Measurements from ENCODE around the gene NME3. TPM values are rescaled to one million over a fixed set of nuclear protein-coding genes. Genes with fewer than 3 reads are reported as not detected.

Gene NME3
- total and polyA plus RNA-seq, 10 of the 15 experiments (the other 5 are each of a cell fraction or from before 2014, with no cell fraction given): 0.61 to 55.5 (median 26.5) TPM

DNA sequence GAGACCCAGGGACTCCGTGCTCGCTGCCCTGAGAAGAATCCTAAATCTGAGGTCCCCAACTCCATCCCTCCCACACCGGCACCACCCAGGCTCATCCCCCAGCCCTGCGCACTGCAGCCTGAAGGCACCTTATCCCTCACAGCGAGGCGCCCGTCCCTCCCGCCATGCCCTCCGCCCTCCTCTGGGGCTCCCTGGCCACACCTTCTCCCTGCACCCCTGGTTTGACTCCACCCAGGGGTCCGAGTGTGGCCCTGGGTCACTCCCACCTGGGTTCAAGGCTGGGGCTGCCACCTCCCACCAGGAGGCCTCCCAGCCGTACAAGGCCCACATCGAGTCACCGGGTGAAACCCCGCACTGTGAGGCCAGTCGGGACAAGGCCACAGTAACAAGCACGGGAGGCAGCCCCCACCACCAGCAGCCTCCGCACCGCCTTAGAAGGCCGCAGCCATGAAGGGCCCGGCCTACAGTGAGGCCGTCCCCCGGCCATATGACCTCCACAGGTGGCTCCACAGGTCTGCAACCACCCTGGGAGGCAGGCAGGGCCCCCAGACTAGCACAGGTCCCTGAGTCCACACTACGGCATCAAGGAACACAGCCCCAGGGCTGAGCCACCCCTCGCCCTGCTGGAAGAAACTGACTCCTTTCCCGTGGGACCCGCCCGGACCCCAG is 47.0 kb upstream of the NME3 start:
- H4K20me1 ChIP-seq (ENCODE audit: control insufficient read depth, insufficient read depth): no peaks in the 10 kb centered on the region
- ChIA-PET CTCF (no interaction called here), RAD21 (ENCODE audit: unreplicated experiment) (no interaction called here), POLR2A (no interaction called here), SMC1A (ENCODE audit: uncharacterized antibody, unreplicated experiment) (no interaction called here)
- in situ Hi-C loops (cut with MboI) (no loop called here), intact Hi-C loops (cut with micrococcal nuclease; ENCODE audit: unreplicated experiment) (no loop called here)
- no peaks in the 10 kb centered on the region; a peak in 2 of 4 replicates for H3K36me3 ChIP-seq (ENCODE audit: control insufficient read depth in 2 of 2, insufficient read depth in 2 of 2, low read length in 1 of 2)
- no peak for DNase-seq (ENCODE audit: low read depth, low spot score)
- no peak overlapping the region for H3K9ac ChIP-seq (ENCODE audit: control insufficient read depth, insufficient read depth, low read length)
- H3K9me3 ChIP-seq (replicated peaks; ENCODE audit: control insufficient read depth, insufficient read depth, low read length): no peaks in the 10 kb centered on the region
- H2AFZ ChIP-seq (ENCODE audit: control insufficient read depth, low read depth, low read length): no peak overlapping the region
- H3K4me2 ChIP-seq (ENCODE audit: control insufficient read depth, insufficient read depth): no peak overlapping the region
- no peak overlapping the region for H3K4me3 ChIP-seq
- FAIRE-seq: no peak
- no TSS peak for BruUV-seq (replicated peaks)
- H3K4me1 ChIP-seq (ENCODE audit: control insufficient read depth, insufficient read depth, low read length): no peaks in the 10 kb centered on the region
- 92% methylated on average over 27 of the region's 27 CpGs for WGBS (ENCODE audit: insufficient coverage, insufficient replicate concordance, low lambda C conversion rate, missing lambda C conversion rate)
- no peak overlapping the region for H3K27ac ChIP-seq (ENCODE audit: control insufficient read depth, insufficient read depth)
- TF ChIP-seq FOXK2 (IDR thresholded peaks at IDR 0.05) (no peak), POLR2A (IDR thresholded peaks at IDR 0.05; ENCODE audit: low read depth, low read length) (peak; percentile 23; the same call in 1 of the 2 replicates)
- TF ChIP-seq, protein P1, sequence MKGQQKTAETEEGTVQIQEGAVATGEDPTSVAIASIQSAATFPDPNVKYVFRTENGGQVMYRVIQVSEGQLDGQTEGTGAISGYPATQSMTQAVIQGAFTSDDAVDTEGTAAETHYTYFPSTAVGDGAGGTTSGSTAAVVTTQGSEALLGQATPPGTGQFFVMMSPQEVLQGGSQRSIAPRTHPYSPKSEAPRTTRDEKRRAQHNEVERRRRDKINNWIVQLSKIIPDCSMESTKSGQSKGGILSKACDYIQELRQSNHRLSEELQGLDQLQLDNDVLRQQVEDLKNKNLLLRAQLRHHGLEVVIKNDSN (IDR thresholded peaks at IDR 0.05; ENCODE audit: borderline replicate concordance, extremely low read length, insufficient read depth, low read depth, low read length): no peak
- no peaks in the 10 kb centered on the region for H3K79me2 ChIP-seq (ENCODE audit: control insufficient read depth, insufficient read depth, low read length)
- no peak for ATAC-seq
- H3K27me3 ChIP-seq (replicated peaks in 1 of 2; ENCODE audit: control insufficient read depth in 2 of 2, insufficient read depth in 2 of 2, low read length in 1 of 2): no peaks in the 10 kb centered on the region

DNA sequence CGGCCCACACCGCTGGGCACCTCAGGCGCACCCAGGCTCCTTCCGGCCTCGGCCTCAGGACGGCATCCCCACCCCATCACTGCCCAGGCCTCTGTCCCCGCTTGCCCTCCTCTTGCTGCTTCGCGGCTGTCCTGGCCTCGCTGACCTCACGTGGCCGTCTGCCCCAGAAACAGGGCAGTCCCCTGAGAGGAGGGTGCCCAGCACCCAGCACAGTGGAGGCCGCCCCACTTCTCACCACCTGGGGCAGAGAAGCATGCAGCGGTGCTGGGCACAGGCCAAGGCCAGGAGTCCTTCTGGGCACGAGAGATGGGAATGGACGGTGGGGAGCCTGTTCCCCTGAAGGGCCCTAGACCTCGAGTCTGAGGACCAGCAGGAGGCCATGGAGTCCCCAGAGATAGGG is 46.4 kb upstream of the NME3 start:
- BruUV-seq (replicated peaks): no TSS peak
- H3K27ac ChIP-seq (ENCODE audit: control insufficient read depth, insufficient read depth): no peak overlapping the region
- in situ Hi-C loops (cut with MboI) (no loop called here), intact Hi-C loops (cut with micrococcal nuclease; ENCODE audit: unreplicated experiment) (no loop called here)
- H3K9ac ChIP-seq (ENCODE audit: control insufficient read depth, insufficient read depth, low read length): no peak overlapping the region
- ATAC-seq: no peak
- H3K9me3 ChIP-seq (replicated peaks; ENCODE audit: control insufficient read depth, insufficient read depth, low read length): no peaks in the 10 kb centered on the region
- no peaks in the 10 kb centered on the region; a peak in 2 of 4 replicates for H3K36me3 ChIP-seq (ENCODE audit: control insufficient read depth in 2 of 2, insufficient read depth in 2 of 2, low read length in 1 of 2)
- H2AFZ ChIP-seq (ENCODE audit: control insufficient read depth, low read depth, low read length): no peak overlapping the region
- no peak for DNase-seq (ENCODE audit: low read depth, low spot score)
- H3K4me1 ChIP-seq (ENCODE audit: control insufficient read depth, insufficient read depth, low read length): no peaks in the 10 kb centered on the region
- 90% methylated on average over 17 of the region's 17 CpGs for WGBS (ENCODE audit: insufficient coverage, insufficient replicate concordance, low lambda C conversion rate, missing lambda C conversion rate)
- ChIA-PET CTCF (no interaction called here), SMC1A (ENCODE audit: uncharacterized antibody, unreplicated experiment) (no interaction called here), RAD21 (ENCODE audit: unreplicated experiment) (no interaction called here), POLR2A (no interaction called here)
- TF ChIP-seq, protein P2, sequence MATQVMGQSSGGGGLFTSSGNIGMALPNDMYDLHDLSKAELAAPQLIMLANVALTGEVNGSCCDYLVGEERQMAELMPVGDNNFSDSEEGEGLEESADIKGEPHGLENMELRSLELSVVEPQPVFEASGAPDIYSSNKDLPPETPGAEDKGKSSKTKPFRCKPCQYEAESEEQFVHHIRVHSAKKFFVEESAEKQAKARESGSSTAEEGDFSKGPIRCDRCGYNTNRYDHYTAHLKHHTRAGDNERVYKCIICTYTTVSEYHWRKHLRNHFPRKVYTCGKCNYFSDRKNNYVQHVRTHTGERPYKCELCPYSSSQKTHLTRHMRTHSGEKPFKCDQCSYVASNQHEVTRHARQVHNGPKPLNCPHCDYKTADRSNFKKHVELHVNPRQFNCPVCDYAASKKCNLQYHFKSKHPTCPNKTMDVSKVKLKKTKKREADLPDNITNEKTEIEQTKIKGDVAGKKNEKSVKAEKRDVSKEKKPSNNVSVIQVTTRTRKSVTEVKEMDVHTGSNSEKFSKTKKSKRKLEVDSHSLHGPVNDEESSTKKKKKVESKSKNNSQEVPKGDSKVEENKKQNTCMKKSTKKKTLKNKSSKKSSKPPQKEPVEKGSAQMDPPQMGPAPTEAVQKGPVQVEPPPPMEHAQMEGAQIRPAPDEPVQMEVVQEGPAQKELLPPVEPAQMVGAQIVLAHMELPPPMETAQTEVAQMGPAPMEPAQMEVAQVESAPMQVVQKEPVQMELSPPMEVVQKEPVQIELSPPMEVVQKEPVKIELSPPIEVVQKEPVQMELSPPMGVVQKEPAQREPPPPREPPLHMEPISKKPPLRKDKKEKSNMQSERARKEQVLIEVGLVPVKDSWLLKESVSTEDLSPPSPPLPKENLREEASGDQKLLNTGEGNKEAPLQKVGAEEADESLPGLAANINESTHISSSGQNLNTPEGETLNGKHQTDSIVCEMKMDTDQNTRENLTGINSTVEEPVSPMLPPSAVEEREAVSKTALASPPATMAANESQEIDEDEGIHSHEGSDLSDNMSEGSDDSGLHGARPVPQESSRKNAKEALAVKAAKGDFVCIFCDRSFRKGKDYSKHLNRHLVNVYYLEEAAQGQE (IDR thresholded peaks at IDR 0.05; ENCODE audit: low read depth, low read length): no peak
- TF ChIP-seq HDAC2 (IDR thresholded peaks at IDR 0.05) (no peak), RUNX3 (IDR thresholded peaks at IDR 0.05; ENCODE audit: low read length) (no peak), BMI1 (IDR thresholded peaks at IDR 0.05; ENCODE audit: borderline replicate concordance) (no peak), FOXM1 (IDR thresholded peaks at IDR 0.05; ENCODE audit: low read depth, low read length) (no peak), NR2F1 (conservative IDR thresholded peaks at IDR 0.05) (no peak)
- TF ChIP-seq, protein P3, sequence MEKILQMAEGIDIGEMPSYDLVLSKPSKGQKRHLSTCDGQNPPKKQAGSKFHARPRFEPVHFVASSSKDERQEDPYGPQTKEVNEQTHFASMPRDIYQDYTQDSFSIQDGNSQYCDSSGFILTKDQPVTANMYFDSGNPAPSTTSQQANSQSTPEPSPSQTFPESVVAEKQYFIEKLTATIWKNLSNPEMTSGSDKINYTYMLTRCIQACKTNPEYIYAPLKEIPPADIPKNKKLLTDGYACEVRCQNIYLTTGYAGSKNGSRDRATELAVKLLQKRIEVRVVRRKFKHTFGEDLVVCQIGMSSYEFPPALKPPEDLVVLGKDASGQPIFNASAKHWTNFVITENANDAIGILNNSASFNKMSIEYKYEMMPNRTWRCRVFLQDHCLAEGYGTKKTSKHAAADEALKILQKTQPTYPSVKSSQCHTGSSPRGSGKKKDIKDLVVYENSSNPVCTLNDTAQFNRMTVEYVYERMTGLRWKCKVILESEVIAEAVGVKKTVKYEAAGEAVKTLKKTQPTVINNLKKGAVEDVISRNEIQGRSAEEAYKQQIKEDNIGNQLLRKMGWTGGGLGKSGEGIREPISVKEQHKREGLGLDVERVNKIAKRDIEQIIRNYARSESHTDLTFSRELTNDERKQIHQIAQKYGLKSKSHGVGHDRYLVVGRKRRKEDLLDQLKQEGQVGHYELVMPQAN (conservative IDR thresholded peaks at IDR 0.05): no peak
- H3K4me2 ChIP-seq (ENCODE audit: control insufficient read depth, insufficient read depth): no peak overlapping the region
- H3K79me2 ChIP-seq (ENCODE audit: control insufficient read depth, insufficient read depth, low read length): no peaks in the 10 kb centered on the region
- H4K20me1 ChIP-seq (ENCODE audit: control insufficient read depth, insufficient read depth): no peaks in the 10 kb centered on the region
- no peaks in the 10 kb centered on the region for H3K27me3 ChIP-seq (replicated peaks in 1 of 2; ENCODE audit: control insufficient read depth in 2 of 2, insufficient read depth in 2 of 2, low read length in 1 of 2)
- no peak overlapping the region for H3K4me3 ChIP-seq
- FAIRE-seq: no peak

Measured in GM12878 (cell line).